ENCODE data around the gene PRKN. TPM values are rescaled to one million over a fixed set of nuclear protein-coding genes. Genes with fewer than 3 reads are reported as not detected.

PRKN gene
- total RNA-seq, 1 experiment from 2014 or later = 1.2 TPM

DNA sequence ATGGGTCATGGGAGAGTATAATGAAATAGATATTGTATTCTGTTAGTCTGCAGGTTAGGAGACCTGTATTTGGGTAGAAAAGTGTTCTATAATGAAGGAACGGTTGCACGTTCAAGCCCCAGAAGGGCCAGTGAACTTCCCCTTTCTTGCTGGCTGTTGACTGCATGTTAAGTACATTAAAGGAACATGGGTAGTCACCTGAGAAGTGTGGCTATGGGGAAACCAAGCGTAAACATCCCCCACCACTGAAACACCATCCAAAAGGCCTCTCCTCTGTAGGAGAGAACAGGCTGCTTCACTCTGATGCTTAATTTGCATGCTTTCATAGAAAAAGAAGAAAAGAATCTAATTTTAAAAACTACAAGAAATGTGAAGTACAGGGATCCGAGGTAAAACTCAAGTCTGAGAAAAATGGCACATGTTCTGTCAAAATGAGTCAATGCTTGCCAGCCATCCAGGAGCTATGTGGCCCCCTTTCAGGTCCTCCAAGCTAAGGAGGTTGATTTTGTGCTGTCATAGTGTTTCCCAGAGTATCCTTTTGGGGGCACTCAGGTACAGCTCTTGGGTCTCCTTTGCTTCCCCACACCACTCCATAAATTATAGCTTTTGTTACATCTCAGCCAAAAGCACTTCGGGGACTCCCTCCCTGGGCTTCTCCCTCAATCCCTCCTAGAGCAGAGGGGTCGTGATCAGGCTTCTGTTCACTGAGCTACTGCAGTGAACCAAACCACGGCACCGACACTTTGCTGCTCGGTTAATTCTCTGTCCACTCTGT lies 1170.0 kb downstream of the PRKN start:
- Histone ChIP-seq H3K4me3 (ENCODE audit: low read depth, low read length, poor library complexity, severe bottlenecking) (no peak overlapping the region), H3K9me3 (ENCODE audit: low read depth, low read length, poor library complexity, severe bottlenecking) (peaks cover 12% of the 10 kb centered on the region), H3K27me3 (replicated peaks; ENCODE audit: insufficient read depth, low read depth, low read length, poor library complexity) (peaks cover 9% of the 10 kb centered on the region), H3K36me3 (ENCODE audit: insufficient read depth, low read length, poor library complexity, severe bottlenecking) (no peaks in the 10 kb centered on the region), H3K27ac (ENCODE audit: low read depth, low read length, poor library complexity, severe bottlenecking) (no peak overlapping the region), H3K4me1 (ENCODE audit: insufficient read depth, low read length, poor library complexity, severe bottlenecking) (no peaks in the 10 kb centered on the region)
- ChIA-PET CTCF (no interaction called here), POLR2A (ENCODE audit: low non-redundant PET) (no interaction called here)
- TF ChIP-seq, protein P1, sequence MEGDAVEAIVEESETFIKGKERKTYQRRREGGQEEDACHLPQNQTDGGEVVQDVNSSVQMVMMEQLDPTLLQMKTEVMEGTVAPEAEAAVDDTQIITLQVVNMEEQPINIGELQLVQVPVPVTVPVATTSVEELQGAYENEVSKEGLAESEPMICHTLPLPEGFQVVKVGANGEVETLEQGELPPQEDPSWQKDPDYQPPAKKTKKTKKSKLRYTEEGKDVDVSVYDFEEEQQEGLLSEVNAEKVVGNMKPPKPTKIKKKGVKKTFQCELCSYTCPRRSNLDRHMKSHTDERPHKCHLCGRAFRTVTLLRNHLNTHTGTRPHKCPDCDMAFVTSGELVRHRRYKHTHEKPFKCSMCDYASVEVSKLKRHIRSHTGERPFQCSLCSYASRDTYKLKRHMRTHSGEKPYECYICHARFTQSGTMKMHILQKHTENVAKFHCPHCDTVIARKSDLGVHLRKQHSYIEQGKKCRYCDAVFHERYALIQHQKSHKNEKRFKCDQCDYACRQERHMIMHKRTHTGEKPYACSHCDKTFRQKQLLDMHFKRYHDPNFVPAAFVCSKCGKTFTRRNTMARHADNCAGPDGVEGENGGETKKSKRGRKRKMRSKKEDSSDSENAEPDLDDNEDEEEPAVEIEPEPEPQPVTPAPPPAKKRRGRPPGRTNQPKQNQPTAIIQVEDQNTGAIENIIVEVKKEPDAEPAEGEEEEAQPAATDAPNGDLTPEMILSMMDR (conservative IDR thresholded peaks at IDR 0.05; ENCODE audit: low read depth, low read length) = no peak
- no peak for TF ChIP-seq EZH2 (IDR thresholded peaks at IDR 0.05; ENCODE audit: borderline replicate concordance, low read depth, low read length, poor library complexity, severe bottlenecking)
- intact Hi-C loops (cut with micrococcal nuclease; ENCODE audit: unreplicated experiment) = no loop called here
- no TSS peak for BruUV-seq (replicated peaks)
- no peak for DNase-seq (ENCODE audit: low spot score)

DNA sequence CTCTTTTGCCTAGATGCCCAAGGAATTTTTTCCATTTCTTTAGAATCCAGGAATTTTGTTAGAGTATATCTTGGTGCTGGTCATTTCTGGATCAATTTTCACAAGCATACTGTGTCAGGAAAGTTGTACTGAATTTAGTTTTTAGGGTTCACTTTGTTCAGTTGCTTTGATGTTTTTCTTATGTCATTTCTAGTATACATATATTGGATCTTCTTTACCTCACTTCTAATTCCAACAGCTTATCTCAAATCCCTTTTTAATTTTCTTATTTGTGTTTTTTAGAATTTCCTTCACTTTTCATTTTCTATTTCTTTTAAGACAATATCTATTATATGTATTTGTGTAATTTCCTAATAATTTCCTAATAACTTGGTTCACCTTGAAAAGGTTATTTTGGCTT lies 1172.7 kb downstream of the PRKN start:
- H3K27ac ChIP-seq (ENCODE audit: low read depth, low read length, poor library complexity, severe bottlenecking) = no peak overlapping the region
- no TSS peak for BruUV-seq (replicated peaks)
- POLR2A ChIA-PET (ENCODE audit: low non-redundant PET) = no interaction called here

DNA sequence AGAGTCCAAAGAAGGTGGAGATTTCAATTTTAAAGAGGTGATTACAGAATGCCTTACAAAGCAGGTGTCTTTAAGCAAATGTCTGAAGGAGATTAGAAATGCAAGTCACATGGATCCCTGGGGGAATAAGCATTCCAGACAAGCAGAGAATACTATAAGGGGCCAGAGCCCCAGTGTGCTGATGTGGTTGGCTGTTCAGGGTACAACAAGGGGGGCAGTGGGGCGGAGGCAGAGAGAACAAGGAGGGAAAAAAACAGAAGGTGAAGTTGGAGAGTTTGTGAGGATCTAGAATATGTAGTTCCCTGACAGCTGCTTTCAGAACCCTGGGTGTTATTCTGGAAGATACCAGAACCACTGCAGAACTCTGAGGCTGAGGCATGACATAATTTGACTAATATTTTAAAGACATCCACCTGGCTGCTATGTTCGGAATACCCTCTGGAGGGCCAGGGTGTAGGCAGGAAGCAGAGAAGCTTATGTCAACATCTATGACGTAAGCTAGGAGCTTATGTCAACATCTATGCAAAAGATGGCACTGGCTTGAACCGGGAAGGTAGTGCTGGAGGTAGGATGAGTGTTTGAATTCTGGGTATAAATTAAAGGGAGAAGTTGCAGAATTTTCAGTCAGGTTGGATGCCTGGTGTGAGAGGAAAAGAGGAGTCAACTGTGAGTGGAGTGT lies 1177.5 kb downstream of the PRKN start:
- Histone ChIP-seq H3K27ac (ENCODE audit: low read depth, low read length, poor library complexity, severe bottlenecking) (no peak overlapping the region), H3K4me3 (ENCODE audit: low read depth, low read length, poor library complexity, severe bottlenecking) (no peak overlapping the region), H3K27me3 (replicated peaks; ENCODE audit: insufficient read depth, low read depth, low read length, poor library complexity) (peaks cover 38% of the 10 kb centered on the region), H3K9me3 (ENCODE audit: low read depth, low read length, poor library complexity, severe bottlenecking) (peaks cover 6% of the 10 kb centered on the region), H3K36me3 (ENCODE audit: insufficient read depth, low read length, poor library complexity, severe bottlenecking) (no peaks in the 10 kb centered on the region), H3K4me1 (ENCODE audit: insufficient read depth, low read length, poor library complexity, severe bottlenecking) (peaks cover 12% of the 10 kb centered on the region)
- intact Hi-C loops (cut with micrococcal nuclease; ENCODE audit: unreplicated experiment) = no loop called here
- POLR2A ChIA-PET (ENCODE audit: low non-redundant PET) = no interaction called here
- TF ChIP-seq, protein P1 (conservative IDR thresholded peaks at IDR 0.05; ENCODE audit: low read depth, low read length) = no peak
- no peak for TF ChIP-seq EZH2 (IDR thresholded peaks at IDR 0.05; ENCODE audit: borderline replicate concordance, low read depth, low read length, poor library complexity, severe bottlenecking)
- BruUV-seq (replicated peaks) = no TSS peak
- CTCF ChIA-PET = interaction anchor here (0.5 kb wide), 1 partner anchor 108 kb away, joined by 10 read pairs; no protein-coding TSS in a partner anchor
- DNase-seq (ENCODE audit: low spot score) = peak; percentile 7

More for the DNA sequence above, 1172.7 kb downstream of the PRKN start:
- peaks cover 12% of the 10 kb centered on the region for H3K27me3 ChIP-seq (replicated peaks; ENCODE audit: insufficient read depth, low read depth, low read length, poor library complexity)
- H3K4me3 ChIP-seq (ENCODE audit: low read depth, low read length, poor library complexity, severe bottlenecking) = no peak overlapping the region
- CTCF ChIA-PET = no interaction called here
- H3K36me3 ChIP-seq (ENCODE audit: insufficient read depth, low read length, poor library complexity, severe bottlenecking) = no peaks in the 10 kb centered on the region
- intact Hi-C loops (cut with micrococcal nuclease; ENCODE audit: unreplicated experiment) = no loop called here
- no peaks in the 10 kb centered on the region for H3K4me1 ChIP-seq (ENCODE audit: insufficient read depth, low read length, poor library complexity, severe bottlenecking)
- no peak for TF ChIP-seq EZH2 (IDR thresholded peaks at IDR 0.05; ENCODE audit: borderline replicate concordance, low read depth, low read length, poor library complexity, severe bottlenecking)
- DNase-seq (ENCODE audit: low spot score) = no peak
- H3K9me3 ChIP-seq (ENCODE audit: low read depth, low read length, poor library complexity, severe bottlenecking) = peaks cover 12% of the 10 kb centered on the region

Measured in A673 (cell line).